Calu3 (cell line): Measurements from ENCODE around the gene ECSIT. TPM values are rescaled to one million over a fixed set of nuclear protein-coding genes. Genes with fewer than 3 reads are reported as not detected.
A peak's percentile ranks its signal among the peaks of the same experiment; 100 is the strongest.

Source experiments
- BruUV-seq: library from RNA; stranded (reverse); fragments of 400-500 nt; replicated peaks from 2 replicates; lab custom pipeline; 2021; lab: Mats Ljungman, UMichigan
- CTCF ChIA-PET: fragments of 300-600 bp; sonication (Branson Sonifier 250); formaldehyde crosslinking; loops from one replicate; lab custom pipeline; 2022; ENCODE audit warnings: antibody characterized with exemption; lab: Charles Lee
- DNase-seq: peaks from one replicate; pipeline ENCODE4 v3.0.0; 2022
- H3K27ac Mint-ChIP-seq: one replicate; pipeline ENCODE4 v1.8.0; 2022; ENCODE audit warnings: mixed read lengths; ENCODE audit not compliant: unreplicated experiment
- H3K27me3 Mint-ChIP-seq: one replicate; pipeline ENCODE4 v1.8.0; 2022; ENCODE audit warnings: mixed read lengths; ENCODE audit not compliant: unreplicated experiment
- H3K36me3 Mint-ChIP-seq: one replicate; pipeline ENCODE4 v1.8.0; 2022; ENCODE audit warnings: mild to moderate bottlenecking, moderate library complexity, mixed read lengths; ENCODE audit not compliant: insufficient read depth, unreplicated experiment
- H3K4me1 Mint-ChIP-seq: one replicate; pipeline ENCODE4 v1.8.0; 2022; ENCODE audit warnings: mild to moderate bottlenecking, low read depth, mixed read lengths; ENCODE audit not compliant: unreplicated experiment
- H3K4me3 Mint-ChIP-seq: one replicate; pipeline ENCODE4 v1.8.0; 2022; ENCODE audit warnings: mild to moderate bottlenecking, low read depth, moderate library complexity, mixed read lengths; ENCODE audit not compliant: unreplicated experiment
- H3K9me3 Mint-ChIP-seq: one replicate; pipeline ENCODE4 v1.8.0; 2022; ENCODE audit warnings: low read depth, mixed read lengths; ENCODE audit not compliant: unreplicated experiment
- intact Hi-C: fragments of 100-400 bp; cut with micrococcal nuclease; formaldehyde crosslinking; loops from one replicate; pipeline ENCODE4 v1.10.0; 2022; ENCODE audit not compliant: unreplicated experiment
- total RNA-seq: library from RNA; stranded (reverse); gene quantifications from 2 replicates; pipeline ENCODE4 v1.2.3, GENCODE V29; 2022
- TF ChIP-seq, protein P1 (sequence below): fragments of 200-600 bp; IDR thresholded peaks from one replicate; pipeline ENCODE4 v1.8.0; 2022; ENCODE audit warnings: antibody characterized with exemption; ENCODE audit not compliant: unreplicated experiment

ECSIT gene
- total RNA-seq, 1 experiment from 2014 or later, result 22.1 TPM

DNA sequence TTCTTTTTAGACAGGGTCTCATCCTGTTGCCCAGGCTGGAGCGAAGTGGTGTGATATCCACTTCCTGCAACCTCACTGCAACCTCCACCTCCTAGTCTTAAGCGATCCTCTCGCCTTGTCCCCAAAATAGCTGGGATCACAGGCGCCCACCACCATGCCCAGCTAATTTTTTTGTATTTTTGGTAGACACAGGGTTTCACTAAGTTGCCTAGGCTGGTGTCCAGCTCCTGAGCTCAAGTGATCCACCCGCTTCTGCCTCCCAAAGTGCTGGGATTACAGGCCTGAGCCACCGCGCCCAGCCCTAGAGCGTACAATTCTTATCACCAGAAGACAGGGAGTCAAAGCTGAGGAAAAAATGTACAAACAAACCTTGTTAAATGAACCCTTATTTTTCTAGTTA is 34.6 kb upstream of the ECSIT start:
- intact Hi-C loops, result no loop called here
- CTCF ChIA-PET, result no interaction called here
- Mint-ChIP-seq H3K27me3 (no peaks in the 10 kb centered on the region), H3K4me3 (no peak overlapping the region), H3K27ac (no peak overlapping the region), H3K9me3 (no peaks in the 10 kb centered on the region), H3K36me3 (peaks cover 10% of the 10 kb centered on the region), H3K4me1 (no peaks in the 10 kb centered on the region)
- TF ChIP-seq, protein P1, sequence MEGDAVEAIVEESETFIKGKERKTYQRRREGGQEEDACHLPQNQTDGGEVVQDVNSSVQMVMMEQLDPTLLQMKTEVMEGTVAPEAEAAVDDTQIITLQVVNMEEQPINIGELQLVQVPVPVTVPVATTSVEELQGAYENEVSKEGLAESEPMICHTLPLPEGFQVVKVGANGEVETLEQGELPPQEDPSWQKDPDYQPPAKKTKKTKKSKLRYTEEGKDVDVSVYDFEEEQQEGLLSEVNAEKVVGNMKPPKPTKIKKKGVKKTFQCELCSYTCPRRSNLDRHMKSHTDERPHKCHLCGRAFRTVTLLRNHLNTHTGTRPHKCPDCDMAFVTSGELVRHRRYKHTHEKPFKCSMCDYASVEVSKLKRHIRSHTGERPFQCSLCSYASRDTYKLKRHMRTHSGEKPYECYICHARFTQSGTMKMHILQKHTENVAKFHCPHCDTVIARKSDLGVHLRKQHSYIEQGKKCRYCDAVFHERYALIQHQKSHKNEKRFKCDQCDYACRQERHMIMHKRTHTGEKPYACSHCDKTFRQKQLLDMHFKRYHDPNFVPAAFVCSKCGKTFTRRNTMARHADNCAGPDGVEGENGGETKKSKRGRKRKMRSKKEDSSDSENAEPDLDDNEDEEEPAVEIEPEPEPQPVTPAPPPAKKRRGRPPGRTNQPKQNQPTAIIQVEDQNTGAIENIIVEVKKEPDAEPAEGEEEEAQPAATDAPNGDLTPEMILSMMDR, result no peak
- BruUV-seq, result no TSS peak
- DNase-seq, result no peak

DNA sequence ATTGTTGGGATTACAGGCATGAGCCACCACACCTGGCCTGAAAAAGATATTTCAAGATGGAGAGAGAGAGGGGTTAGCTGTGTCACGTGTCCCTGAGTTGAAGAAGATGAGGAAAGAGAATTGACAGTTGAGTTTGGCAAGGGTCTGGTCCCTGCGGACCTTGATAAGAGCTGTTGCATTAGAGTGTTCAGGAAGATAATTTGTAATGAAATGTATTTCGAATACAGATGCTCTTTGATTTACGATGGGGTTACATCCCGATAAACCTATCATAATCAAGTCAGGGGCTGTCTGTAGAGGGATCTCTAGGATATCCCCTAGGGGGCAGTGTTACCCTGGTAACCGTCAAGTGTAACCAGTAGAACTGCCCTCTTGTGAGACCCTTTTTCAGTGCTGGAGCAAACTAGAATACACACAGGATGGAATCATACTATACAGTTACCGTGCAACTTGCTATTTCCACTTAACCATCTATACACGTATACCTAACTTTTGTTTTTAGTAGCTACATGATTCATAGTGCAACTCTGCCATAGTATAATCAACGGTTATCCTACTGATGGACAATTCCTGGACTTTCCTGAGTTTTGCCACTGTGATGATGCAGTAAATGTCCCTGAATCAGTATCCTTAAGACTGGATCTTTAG is 31.6 kb upstream of the ECSIT start:
- intact Hi-C loops, result loop anchor here (1.0 kb wide), 1 partner anchor 16 kb away; no protein-coding TSS in a partner anchor

DNA sequence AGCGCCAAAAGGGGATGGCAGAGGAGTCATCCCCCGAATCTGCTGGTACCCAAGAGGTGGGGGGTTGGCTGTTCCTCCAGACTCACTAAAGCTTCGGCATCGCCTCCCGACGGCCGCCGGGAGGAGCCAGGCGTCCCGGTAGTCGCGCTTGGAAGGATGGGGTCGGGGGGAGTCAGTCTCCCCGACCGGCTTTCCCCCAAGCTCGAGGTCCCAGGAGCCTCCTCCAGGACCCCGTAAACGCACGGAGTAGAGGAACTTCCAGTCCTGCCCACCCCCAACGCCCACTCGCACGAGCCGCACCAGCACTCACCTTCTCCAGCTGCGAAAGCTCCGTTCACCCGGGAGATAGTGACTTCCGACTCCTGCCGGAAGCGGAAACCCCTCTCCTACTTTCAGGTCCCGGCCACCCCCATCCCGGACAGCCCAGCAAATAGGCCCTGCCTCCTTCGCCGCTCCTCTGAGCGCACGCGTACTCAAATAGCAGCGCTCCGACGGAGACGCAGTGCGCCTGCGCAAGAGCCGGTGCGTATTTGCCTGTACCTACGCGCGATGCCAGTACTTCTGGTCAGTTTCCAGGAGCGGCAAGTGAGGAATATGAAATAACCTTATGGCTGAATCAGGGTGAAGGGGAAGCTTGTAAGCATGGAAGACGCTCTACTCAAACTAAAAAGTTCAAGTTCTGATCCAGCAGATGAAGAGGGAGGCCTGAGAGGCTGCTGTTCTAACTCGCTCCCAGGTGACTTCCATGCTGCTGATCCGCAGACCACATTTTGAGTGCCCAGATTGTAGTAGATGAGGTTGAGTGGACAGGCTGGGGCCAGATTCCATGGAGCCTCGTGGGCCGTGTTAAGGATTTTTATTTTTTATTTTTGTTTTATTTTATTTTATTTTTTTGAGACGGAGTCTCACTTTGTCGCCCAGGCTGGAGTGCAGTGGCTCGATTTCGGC is 30.2 kb upstream of the ECSIT start, which contains the start of gene ELOF1:
TSS of gene ELOF1 (minus strand) at position 350 of the 948 bp plus-strand sequence. CDS start 4,883 bp downstream, outside the sequence.
- H3K4me1 Mint-ChIP-seq, result peaks cover 16% of the 10 kb centered on the region
- peak within 1 kb of the TSS; percentile 92 for H3K4me3 Mint-ChIP-seq
- TF ChIP-seq, protein P1, result no peak
- H3K9me3 Mint-ChIP-seq, result no peaks in the 10 kb centered on the region
- BruUV-seq, result TSS peak; percentile 95
- peak; percentile 94 for DNase-seq
- peak within 1 kb of the TSS; percentile 89 for H3K27ac Mint-ChIP-seq
- no peaks in the 10 kb centered on the region for H3K27me3 Mint-ChIP-seq
- CTCF ChIA-PET, result interaction anchor here (0.9 to 1.4 kb wide), 2 partner anchors 23 to 77 kb away, joined by 3 to 4 read pairs; no protein-coding TSS in a partner anchor
- intact Hi-C loops, result no loop called here
- peaks cover 22% of the 10 kb centered on the region for H3K36me3 Mint-ChIP-seq

More for the DNA sequence above, 31.6 kb upstream of the ECSIT start:
- DNase-seq, result peak; percentile 59
- peaks cover 16% of the 10 kb centered on the region for H3K4me1 Mint-ChIP-seq
- no peaks in the 10 kb centered on the region for H3K27me3 Mint-ChIP-seq
- BruUV-seq, result no TSS peak
- no peaks in the 10 kb centered on the region for H3K9me3 Mint-ChIP-seq
- H3K36me3 Mint-ChIP-seq, result peaks cover 18% of the 10 kb centered on the region
- TF ChIP-seq, protein P1, result peak; percentile 34
- peak overlapping the region; percentile 54 for H3K27ac Mint-ChIP-seq
- CTCF ChIA-PET, result no interaction called here
- H3K4me3 Mint-ChIP-seq, result peak overlapping the region; percentile 92

DNA sequence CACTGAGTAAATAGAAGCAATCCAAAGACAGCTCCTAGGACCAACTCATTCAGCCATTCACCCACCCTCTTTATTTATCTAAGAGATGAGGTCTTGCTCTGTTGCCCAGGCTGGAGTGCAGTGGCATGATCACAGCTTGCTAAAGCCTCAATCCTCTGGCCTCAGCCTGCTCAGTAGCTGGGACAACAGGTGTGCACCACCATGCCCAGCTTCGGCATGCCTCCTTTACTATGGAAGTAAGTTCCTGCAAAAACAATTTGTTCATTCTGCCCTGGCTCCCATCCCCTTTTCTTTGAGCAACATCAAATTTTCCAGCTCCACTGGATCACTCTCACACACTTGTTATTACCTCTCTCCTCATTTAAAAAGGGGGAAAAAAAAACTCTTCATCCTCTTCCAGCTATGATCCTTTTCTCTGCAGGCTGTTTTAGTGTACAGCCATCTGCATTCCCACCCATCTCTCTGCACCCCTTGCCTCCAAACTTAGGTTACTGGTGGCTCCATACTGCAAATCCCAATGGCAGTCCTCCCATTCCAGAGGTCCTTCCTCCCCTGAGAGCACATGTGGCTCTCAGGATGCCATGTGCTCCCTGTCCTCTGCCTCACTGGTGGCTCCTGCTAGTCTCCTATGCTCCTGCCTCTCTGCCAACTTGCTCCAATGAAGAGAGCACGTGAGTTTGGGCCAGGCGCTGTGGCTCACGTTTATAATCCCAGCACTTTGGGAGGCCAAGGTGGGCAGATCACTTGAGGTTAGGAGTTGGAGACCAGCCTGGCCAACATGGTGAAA is 27.9 kb upstream of the ECSIT start:
- CTCF ChIA-PET, result interaction anchor here (0.5 kb wide), 1 partner anchor 274 kb away, joined by 3 read pairs; no protein-coding TSS in a partner anchor
- Mint-ChIP-seq H3K4me3 (no peak overlapping the region), H3K27me3 (no peaks in the 10 kb centered on the region), H3K4me1 (peaks cover 16% of the 10 kb centered on the region), H3K36me3 (peaks cover 30% of the 10 kb centered on the region), H3K27ac (no peak overlapping the region), H3K9me3 (no peaks in the 10 kb centered on the region)
- BruUV-seq, result no TSS peak
- intact Hi-C loops, result no loop called here
- TF ChIP-seq, protein P1, result no peak
- no peak for DNase-seq
